Measurements from ENCODE around the gene JUP. TPM values are rescaled to one million over a fixed set of nuclear protein-coding genes. Genes with fewer than 3 reads are reported as not detected.

The JUP gene
- total RNA-seq, 1 donor from 2014 or later, result 92.5 TPM

DNA sequence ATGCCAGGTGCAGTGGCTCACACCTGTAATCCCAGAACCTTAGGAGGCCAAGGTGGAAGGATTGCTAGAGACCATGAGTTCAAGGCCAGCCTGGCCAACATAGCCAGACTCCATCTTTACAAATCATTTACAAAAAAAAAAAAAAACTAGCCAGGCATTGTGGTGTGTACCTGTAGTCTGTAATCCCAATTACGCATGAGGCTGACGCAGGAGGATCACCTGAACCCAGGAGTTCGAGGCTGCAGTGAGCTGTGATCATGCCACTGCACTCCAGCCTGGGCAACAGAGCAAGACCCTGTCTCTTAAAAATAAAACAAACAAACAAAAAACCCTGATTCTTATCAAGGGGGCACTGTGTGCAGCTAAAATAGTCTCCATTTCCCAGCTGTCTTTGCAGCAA, 35.2 kb downstream of the JUP start:
- Histone ChIP-seq H3K36me3 (peaks cover 24% of the 10 kb centered on the region), H3K9me3 (no peaks in the 10 kb centered on the region), H3K4me3 (no peak overlapping the region), H3K27me3 (ENCODE audit: low read depth) (no peaks in the 10 kb centered on the region), H3K27ac (no peak overlapping the region), H3K4me1 (no peaks in the 10 kb centered on the region)
- no peak for ATAC-seq
- intact Hi-C loops (cut with DNase I), result no loop called here
- DNase-seq, result no peak
- TF ChIP-seq, protein P1, sequence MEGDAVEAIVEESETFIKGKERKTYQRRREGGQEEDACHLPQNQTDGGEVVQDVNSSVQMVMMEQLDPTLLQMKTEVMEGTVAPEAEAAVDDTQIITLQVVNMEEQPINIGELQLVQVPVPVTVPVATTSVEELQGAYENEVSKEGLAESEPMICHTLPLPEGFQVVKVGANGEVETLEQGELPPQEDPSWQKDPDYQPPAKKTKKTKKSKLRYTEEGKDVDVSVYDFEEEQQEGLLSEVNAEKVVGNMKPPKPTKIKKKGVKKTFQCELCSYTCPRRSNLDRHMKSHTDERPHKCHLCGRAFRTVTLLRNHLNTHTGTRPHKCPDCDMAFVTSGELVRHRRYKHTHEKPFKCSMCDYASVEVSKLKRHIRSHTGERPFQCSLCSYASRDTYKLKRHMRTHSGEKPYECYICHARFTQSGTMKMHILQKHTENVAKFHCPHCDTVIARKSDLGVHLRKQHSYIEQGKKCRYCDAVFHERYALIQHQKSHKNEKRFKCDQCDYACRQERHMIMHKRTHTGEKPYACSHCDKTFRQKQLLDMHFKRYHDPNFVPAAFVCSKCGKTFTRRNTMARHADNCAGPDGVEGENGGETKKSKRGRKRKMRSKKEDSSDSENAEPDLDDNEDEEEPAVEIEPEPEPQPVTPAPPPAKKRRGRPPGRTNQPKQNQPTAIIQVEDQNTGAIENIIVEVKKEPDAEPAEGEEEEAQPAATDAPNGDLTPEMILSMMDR (IDR thresholded peaks at IDR 0.05), result no peak

DNA sequence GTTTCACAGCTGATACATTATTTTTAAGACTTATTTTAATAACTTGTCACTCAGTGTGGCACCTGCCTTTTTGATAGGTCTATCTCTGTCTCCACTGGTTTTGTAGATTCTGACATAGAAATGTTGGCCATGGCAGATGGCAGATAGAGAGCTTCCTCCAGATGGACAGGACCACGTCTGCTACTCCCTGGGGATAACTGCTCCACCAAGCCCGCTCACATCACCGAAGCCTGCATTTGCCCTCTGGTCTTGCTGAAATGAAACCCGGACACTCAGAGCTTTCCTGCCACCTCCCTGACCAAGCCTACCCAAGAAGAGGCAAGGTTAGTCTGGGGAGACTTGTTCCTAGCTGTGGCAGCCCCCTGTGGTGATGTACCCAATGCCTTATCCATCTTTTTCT, 35.6 kb downstream of the JUP start:
- Histone ChIP-seq H3K36me3 (peaks cover 20% of the 10 kb centered on the region), H3K4me1 (no peaks in the 10 kb centered on the region), H3K9me3 (no peaks in the 10 kb centered on the region), H3K27me3 (ENCODE audit: low read depth) (no peaks in the 10 kb centered on the region), H3K4me3 (no peak overlapping the region), H3K27ac (no peak overlapping the region)
- intact Hi-C loops (cut with DNase I), result no loop called here
- TF ChIP-seq, protein P1 (IDR thresholded peaks at IDR 0.05), result no peak
- DNase-seq (no peak), ATAC-seq (no peak)

DNA sequence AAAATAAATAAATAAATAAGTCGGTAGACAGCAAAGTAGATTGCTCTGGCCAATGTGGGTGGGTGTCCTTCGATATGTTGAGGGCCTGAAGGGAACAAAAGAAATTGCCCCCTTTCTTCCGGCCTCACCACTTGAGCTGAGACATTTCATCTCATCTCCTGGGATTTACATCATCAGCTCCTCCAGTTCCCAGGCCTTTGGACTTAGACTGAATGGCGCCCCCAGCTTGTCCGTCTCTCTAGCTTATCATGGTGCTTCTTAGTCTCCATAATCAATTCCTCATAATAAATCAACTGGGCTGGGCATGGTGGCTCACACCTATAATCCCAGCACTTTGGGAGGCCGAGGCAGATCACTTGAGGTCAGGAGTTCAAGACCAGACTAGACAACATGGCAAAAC, 38.2 kb downstream of the JUP start:
- no peaks in the 10 kb centered on the region for H3K27me3 ChIP-seq (ENCODE audit: low read depth)
- no peak overlapping the region for H3K27ac ChIP-seq
- H3K4me1 ChIP-seq, result no peaks in the 10 kb centered on the region
- TF ChIP-seq, protein P1 (IDR thresholded peaks at IDR 0.05), result no peak
- no peak overlapping the region for H3K4me3 ChIP-seq
- no peaks in the 10 kb centered on the region for H3K36me3 ChIP-seq
- no peaks in the 10 kb centered on the region for H3K9me3 ChIP-seq
- DNase-seq, result no peak
- intact Hi-C loops (cut with DNase I), result no loop called here
- no peak for ATAC-seq

DNA sequence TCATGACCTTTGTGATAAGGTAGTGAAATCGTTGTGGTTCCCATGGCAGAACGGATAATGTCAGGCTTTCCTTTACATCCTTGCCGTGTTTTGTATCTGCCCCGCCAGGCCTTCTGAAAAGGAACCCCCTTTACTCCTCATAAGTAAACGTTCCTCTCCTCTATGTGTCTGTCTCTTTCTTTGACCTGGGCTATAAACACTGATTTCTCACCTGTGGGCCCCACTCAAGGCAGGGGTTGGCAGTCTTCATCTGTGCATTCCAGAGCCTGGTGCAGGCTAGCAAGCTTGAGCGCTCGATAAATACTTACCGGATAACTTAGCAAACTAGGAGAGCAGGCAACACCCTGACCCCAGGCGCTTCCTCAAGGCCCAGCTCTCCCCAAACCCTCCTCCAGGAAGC, 44.8 kb downstream of the JUP start:
- TF ChIP-seq, protein P1 (IDR thresholded peaks at IDR 0.05), result no peak
- ATAC-seq (no peak), DNase-seq (no peak)
- Histone ChIP-seq H3K27me3 (ENCODE audit: low read depth) (peaks cover 12% of the 10 kb centered on the region), H3K4me3 (no peak overlapping the region), H3K4me1 (peaks cover 4% of the 10 kb centered on the region), H3K27ac (no peak overlapping the region), H3K36me3 (no peaks in the 10 kb centered on the region), H3K9me3 (no peaks in the 10 kb centered on the region)
- intact Hi-C loops (cut with DNase I), result no loop called here

DNA sequence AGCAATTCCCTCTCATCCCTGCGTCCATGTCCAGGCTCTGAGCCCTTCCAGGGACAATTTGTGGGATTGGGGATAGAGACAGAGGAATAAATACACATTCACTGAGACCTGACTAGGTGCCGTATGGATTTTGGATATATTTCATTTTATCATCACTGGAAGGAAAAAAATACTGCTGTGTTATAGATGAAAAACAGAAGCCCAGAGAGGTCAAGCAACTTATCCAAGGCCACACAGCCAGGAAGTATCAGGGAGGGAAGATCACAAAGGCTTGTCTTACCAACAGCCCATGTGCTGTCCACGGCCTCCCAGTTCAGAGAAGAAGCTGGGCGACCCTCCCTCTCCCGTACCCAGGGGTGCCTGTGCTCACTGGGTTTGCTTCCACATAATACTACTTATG, 46.0 kb downstream of the JUP start:
- intact Hi-C loops (cut with DNase I), result no loop called here
- Histone ChIP-seq H3K4me3 (no peak overlapping the region), H3K4me1 (peaks cover 4% of the 10 kb centered on the region), H3K36me3 (no peaks in the 10 kb centered on the region), H3K27me3 (ENCODE audit: low read depth) (peaks cover 24% of the 10 kb centered on the region), H3K9me3 (no peaks in the 10 kb centered on the region), H3K27ac (no peak overlapping the region)
- ATAC-seq (no peak), DNase-seq (no peak)
- TF ChIP-seq, protein P1 (IDR thresholded peaks at IDR 0.05), result no peak

Data from lower lobe of right lung (tissue), 2 donors.